Measurements from ENCODE around the gene TSHZ2.

TSHZ2 gene

DNA sequence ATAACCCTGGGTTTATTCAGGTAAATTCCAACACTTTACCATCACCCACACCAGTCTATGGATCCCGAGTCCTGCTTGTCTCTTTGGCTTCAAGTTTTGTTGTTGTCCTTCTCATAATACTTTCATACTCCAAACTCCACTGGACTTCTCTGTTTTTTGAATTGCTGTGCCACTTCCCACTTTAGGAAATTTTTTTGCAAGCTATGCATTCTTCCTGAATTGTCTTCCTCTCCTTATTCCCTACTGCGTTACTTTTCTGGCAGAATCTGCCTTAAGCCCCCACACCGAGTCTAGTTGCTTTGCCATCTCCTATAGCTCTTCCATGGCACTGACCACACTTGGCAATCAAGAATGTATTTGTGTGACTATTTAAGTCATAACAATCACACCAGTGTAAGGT lies 96.1 kb downstream of the TSHZ2 start:
- no peak for DNase-seq (ENCODE audit: low spot score)

DNA sequence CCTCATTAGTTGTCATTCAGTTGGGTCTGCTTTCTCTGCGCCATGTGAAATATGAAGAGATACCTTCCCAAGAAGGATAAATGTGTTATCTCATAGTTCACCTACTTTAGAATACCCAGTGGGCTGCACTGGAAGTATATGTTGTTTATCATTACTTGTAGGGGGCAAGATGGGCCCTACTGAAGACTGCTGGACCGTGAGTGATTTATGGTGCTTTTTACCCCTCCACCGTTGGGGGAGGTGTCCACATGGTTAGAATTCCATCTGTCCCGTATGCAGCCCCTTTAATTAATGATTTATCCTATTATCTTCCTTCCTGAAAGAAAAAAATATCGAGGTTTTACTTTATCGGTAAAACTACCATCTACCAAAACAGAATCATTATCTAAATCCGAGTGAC lies 97.0 kb downstream of the TSHZ2 start:
- DNase-seq (ENCODE audit: low spot score): no peak

GRCh38 chr20:53070224-53070623 lies 98.1 kb downstream of the TSHZ2 start:
- no peak for DNase-seq (ENCODE audit: low spot score)

DNA sequence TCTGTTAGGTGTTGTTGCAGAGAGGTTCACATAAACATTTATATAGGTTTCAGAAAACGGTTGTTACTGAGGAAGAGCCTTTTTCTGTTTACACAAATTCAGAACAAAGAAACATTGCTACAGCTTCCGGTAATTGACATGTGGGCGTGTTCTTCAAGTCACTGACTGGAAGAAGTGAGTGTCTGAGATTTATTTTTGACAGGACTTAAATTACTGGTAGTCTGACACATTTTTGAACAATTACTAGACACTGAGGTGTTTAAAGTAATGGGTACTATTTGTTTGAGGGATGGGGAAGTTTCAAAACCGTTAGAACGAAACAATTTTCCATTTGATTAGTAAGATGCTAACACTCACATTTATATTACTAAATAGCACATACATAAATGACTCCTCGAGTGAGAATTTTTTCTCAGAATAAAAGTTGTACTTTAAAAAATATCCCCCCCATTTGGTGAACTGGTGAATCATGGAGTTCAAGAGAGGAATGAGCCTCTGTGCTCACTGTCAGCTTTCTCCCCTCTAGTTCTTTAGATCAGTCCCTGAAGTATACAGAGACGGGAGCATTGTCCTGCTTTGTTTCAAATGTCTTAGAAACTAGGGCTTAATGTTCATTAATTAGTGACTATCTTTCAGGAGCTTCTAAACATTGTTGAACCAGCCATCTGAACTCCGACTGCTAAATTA lies 98.7 kb downstream of the TSHZ2 start:
- no peak for DNase-seq (ENCODE audit: low spot score)

- no peak for DNase-seq (ENCODE audit: low spot score)
These were observed 99.7 kb downstream of the TSHZ2 start for GRCh38 chr20:53071833-53072232.

DNA sequence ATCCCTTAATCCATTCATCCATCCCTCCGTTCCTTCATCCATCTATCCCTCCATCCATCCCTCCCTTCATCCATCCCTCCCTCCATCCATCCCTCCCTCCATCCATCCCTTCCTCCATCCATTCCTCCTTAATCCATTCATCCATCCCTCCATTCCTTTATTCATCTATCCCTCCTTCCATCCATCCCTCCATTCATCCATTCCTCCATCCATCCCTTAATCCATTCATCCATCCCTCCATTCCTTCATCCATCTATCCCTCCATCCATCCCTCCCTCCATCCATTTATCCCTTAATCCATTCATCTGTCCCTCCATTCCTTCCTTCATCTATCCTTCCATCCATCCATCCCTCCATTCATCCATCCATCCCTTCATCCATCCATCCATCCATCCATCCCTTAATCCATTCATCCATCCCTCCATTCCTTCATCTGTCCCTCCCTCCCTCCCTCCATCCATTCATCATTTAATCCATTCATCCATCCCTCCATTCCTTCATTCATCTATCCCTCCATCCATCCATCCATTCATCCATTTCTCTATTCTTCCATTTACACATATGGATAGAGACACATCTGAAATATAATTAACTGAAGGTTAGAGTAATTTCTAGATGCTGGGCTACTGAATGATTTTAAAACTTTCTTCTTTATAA lies 100.9 kb downstream of the TSHZ2 start:
- no peak for DNase-seq (ENCODE audit: low spot score)

DNA sequence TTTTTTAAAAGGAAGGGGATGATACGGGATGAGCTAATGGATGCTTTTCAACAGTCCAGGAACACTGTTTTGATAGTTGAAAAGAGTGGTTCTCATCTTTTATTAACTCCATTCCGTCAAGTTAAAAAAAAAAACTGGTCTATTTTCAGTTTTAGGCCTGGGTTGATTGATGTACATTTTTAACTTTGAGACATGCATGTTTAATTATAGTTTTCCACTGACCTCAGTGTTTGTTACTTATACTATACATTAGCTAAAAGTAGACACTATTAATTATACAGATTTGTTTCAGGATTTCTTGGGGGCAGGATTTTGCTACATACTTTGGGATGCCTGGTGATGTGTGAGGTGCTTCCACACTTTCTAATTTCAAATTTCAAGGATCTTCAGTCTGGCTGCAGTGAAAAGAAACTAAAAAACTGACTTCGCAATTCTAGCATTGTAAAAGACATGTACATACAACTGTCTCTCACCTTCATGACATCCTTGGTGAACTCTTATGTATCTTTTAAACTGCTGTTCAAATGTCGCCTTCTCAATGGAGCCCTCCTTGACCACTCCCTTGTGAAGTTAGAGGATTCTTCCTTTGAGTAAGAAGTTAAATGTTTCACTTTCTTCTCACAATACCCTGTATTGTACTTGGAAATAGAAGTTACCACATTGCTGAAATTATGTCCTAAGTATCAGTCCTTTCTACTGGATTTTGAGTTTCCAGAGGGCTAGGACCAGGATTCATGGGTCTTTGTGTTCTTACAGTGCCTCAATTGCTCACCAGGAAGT lies 101.7 kb downstream of the TSHZ2 start:
- DNase-seq (ENCODE audit: low spot score): no peak

GRCh38 chr20:53074811-53075314 lies 102.7 kb downstream of the TSHZ2 start:
- no peak for DNase-seq (ENCODE audit: low spot score)

DNA sequence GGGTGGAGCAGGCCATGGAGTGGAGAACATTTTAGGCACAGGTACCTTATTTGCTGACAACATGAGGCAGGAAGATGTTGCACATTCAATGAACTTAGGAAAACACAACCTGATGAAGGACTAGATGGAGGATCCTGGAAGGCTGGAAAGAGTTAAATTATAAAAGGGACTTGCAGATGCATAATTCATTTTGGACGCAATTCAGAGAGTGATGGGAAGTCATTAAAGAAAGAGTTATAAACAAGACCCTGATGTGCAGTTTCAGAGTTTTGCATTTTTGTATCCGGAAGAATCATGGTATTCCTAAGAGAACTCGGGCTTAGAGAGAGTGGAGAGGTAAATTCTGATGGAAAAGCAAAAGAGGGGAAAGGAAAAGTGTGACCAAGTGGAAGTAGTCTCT lies 104.5 kb downstream of the TSHZ2 start:
- no peak for DNase-seq (ENCODE audit: low spot score)

GRCh38 chr20:53077373-53078205 lies 105.4 kb downstream of the TSHZ2 start:
- no peak for DNase-seq (ENCODE audit: low spot score)

DNA sequence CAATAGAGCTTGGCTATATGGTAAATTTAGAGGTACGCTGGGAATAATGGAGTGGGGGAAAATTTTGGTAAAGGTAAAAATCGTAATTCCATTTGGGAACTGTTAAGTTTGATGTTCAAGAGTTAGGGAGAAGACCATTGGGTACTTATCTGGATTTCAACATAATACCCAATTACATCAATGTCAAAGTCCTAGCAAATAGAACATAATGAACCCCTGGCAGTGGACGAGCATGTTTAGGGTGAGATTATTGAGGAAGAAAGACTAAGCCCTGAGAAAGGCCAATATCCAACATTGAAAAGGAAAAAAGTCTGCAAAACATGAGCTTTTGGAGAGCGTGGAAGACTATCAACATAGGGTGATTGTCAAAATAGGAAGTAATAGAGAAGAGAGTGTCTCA lies 106.6 kb downstream of the TSHZ2 start:
- no peak for DNase-seq (ENCODE audit: low spot score)

DNA sequence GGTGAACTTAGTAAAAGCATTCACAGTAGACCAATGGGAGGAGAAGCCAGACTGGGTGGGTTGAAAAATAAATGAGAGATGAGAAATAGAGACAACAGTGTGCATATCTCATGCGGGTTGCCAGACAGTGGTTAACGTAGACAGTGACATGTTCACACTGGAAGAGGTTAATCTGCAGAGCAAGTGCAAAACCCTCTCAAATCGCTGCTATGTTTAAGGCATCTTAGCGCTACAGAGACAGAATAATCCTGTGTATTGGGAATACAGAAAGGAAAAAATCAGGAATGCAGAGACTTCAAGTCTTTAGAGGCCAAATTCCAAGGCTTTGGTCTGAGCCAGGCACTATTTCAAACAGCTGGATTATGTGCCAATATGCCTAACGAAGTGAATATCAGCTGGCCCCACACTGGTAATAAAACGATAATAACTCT lies 107.1 kb downstream of the TSHZ2 start:
- DNase-seq (ENCODE audit: low spot score): no peak

GRCh38 chr20:53079828-53080686 lies 107.9 kb downstream of the TSHZ2 start:
- no peak for DNase-seq (ENCODE audit: low spot score)

DNA sequence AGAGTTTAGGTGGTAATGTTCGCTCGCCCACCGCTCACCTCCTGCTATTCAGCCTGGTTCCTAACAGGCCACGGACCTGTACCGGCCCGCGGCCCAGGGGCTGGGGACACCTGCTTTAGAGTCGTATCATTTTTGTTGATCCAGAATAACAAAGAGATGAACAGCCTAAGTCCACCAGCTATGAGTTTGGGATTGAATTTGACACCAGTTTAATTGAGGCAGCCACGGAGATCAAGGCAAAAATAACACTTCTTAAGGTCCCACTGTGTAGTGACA lies 108.5 kb downstream of the TSHZ2 start:
- DNase-seq (ENCODE audit: low spot score): no peak

GRCh38 chr20:53080969-53081871 lies 109.1 kb downstream of the TSHZ2 start:
- DNase-seq (ENCODE audit: low spot score): no peak

- no peak for DNase-seq (ENCODE audit: low spot score)
These were observed 110.0 kb downstream of the TSHZ2 start for GRCh38 chr20:53081916-53082863.

DNA sequence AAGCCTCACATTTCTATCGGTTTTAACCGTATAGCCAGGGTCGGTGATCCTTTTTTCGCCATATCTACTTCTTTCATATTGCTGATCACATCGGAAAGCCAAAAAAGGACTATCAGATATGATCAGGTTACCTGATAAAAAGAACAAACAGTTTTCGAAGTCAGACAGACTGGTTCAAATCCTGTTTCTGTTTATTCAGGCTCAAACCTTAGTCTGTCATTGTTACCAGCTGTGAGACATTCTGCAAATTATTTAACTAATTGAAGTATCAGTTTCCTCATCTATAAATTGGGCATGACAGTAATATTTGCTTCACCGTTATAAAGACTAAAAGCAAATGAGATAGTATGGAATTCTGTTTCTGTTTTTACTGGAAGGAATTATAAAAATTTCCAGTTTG lies 111.3 kb downstream of the TSHZ2 start:
- no peak for DNase-seq (ENCODE audit: low spot score)

- no peak for DNase-seq (ENCODE audit: low spot score)
These were observed 112.3 kb downstream of the TSHZ2 start for GRCh38 chr20:53084408-53084997.

GRCh38 chr20:53085720-53086119 lies 113.6 kb downstream of the TSHZ2 start:
- no peak for DNase-seq (ENCODE audit: low spot score)
